ENCODE data around the gene SPDYE17. TPM values are rescaled to one million over a fixed set of nuclear protein-coding genes. Genes with fewer than 3 reads are reported as not detected.
"Not testable (repeated sequence)": the region's sequence is repeated elsewhere in the genome, so short reads cannot be mapped to it uniquely, and the experiment has no call there.

The SPDYE17 gene
- total and polyA plus RNA-seq, 2 of the 4 experiments (the other 2 are of a cell fraction): not detected

GRCh38 chr7:77063732-77064131 lies 31.6 kb upstream of the SPDYE17 start:
- CTCF ChIA-PET; ATAC-seq (ENCODE audit: low read depth): not testable (repeated sequence)

GRCh38 chr7:77062557-77062956 lies 30.4 kb upstream of the SPDYE17 start, which contains the start of gene SPDYE18:
SPDYE18 (minus strand) TSS chr7:77062558; CDS start chr7:77060512, 2,046 bp downstream.
- DNase-seq; H2AFZ ChIP-seq (replicated peaks; ENCODE audit: low read length, poor library complexity); H3K56ac ChIP-seq (ENCODE audit: extremely low read depth, insufficient read depth, low read length); H4K5ac ChIP-seq (ENCODE audit: low read depth, low read length); BruUV-seq (replicated peaks); H3K36me3 ChIP-seq (ENCODE audit: control insufficient read depth, insufficient read depth, low read length); H3K23ac ChIP-seq (ENCODE audit: low read depth, low read length); H2AK5ac ChIP-seq (ENCODE audit: low read depth, low read length); H3K4me2 ChIP-seq (ENCODE audit: low read depth, low read length); H3K79me1 ChIP-seq (ENCODE audit: low read depth in 1 of 2, low read length in 2 of 2); H3K4ac ChIP-seq (ENCODE audit: low read depth, low read length); H3K27ac ChIP-seq (ENCODE audit: insufficient read depth, low read length); H3K27me3 ChIP-seq (ENCODE audit: control insufficient read depth, insufficient read depth, low read length); H2BK120ac ChIP-seq (ENCODE audit: low read depth, low read length); H2BK5ac ChIP-seq (ENCODE audit: low read depth, low read length, poor library complexity, severe bottlenecking); H3K4me3 ChIP-seq (ENCODE audit: insufficient read depth, low read depth, low read length); H4K8ac ChIP-seq (ENCODE audit: low read depth in 2 of 2, low read length in 2 of 2); POLR2A ChIA-PET (ENCODE audit: unreplicated experiment); H3K14ac ChIP-seq (replicated peaks; ENCODE audit: low read depth, low read length); in situ Hi-C loops (cut with MboI; ENCODE audit: low sequenced_read_pairs); H3K18ac ChIP-seq (ENCODE audit: low read depth, low read length); H2BK20ac ChIP-seq (ENCODE audit: low read depth, low read length); dilution Hi-C loops (cut with HindIII; ENCODE audit: low sequenced_read_pairs, unreplicated experiment); H4K91ac ChIP-seq (ENCODE audit: insufficient read depth, low read depth, low read length); intact Hi-C loops (cut with micrococcal nuclease); CTCF ChIA-PET; H4K20me1 ChIP-seq (ENCODE audit: insufficient read depth, low read length); H2AK9ac ChIP-seq (replicated peaks; ENCODE audit: low read depth, low read length, poor library complexity); H3K9ac ChIP-seq (ENCODE audit: low read depth, low read length); ATAC-seq (ENCODE audit: low read depth); H3K4me1 ChIP-seq (ENCODE audit: control insufficient read depth, insufficient read depth, low read length); H2BK15ac ChIP-seq (ENCODE audit: low read depth, low read length); H3K9me3 ChIP-seq (ENCODE audit: control insufficient read depth, insufficient read depth, low read length); H3K9me1 ChIP-seq (ENCODE audit: insufficient read depth, low read length): not testable (repeated sequence)
- no CpG with 5 or more reads among the region's 4 CpGs for WGBS, 2 experiments (ENCODE audit: extremely low coverage in 2 of 2, insufficient read length in 1 of 2)

More at GRCh38 chr7:77063732-77064131, 31.6 kb upstream of the SPDYE17 start:
- H2BK20ac ChIP-seq (ENCODE audit: low read depth, low read length); H4K5ac ChIP-seq (ENCODE audit: low read depth, low read length); H3K4me3 ChIP-seq (ENCODE audit: insufficient read depth, low read depth, low read length); H2AFZ ChIP-seq (replicated peaks; ENCODE audit: low read length, poor library complexity); H3K56ac ChIP-seq (ENCODE audit: extremely low read depth, insufficient read depth, low read length); H4K20me1 ChIP-seq (ENCODE audit: insufficient read depth, low read length); H4K8ac ChIP-seq (ENCODE audit: low read depth in 2 of 2, low read length in 2 of 2); H3K4me1 ChIP-seq (ENCODE audit: control insufficient read depth, insufficient read depth, low read length); H3K14ac ChIP-seq (replicated peaks; ENCODE audit: low read depth, low read length); H2BK120ac ChIP-seq (ENCODE audit: low read depth, low read length); intact Hi-C loops (cut with micrococcal nuclease); DNase-seq; H2AK9ac ChIP-seq (replicated peaks; ENCODE audit: low read depth, low read length, poor library complexity); H3K27me3 ChIP-seq (ENCODE audit: control insufficient read depth, insufficient read depth, low read length); POLR2A ChIA-PET (ENCODE audit: unreplicated experiment); dilution Hi-C loops (cut with HindIII; ENCODE audit: low sequenced_read_pairs, unreplicated experiment); H3K36me3 ChIP-seq (ENCODE audit: control insufficient read depth, insufficient read depth, low read length); H2BK15ac ChIP-seq (ENCODE audit: low read depth, low read length); H3K4me2 ChIP-seq (ENCODE audit: low read depth, low read length); H3K27ac ChIP-seq (ENCODE audit: insufficient read depth, low read length); H3K4ac ChIP-seq (ENCODE audit: low read depth, low read length); H2BK5ac ChIP-seq (ENCODE audit: low read depth, low read length, poor library complexity, severe bottlenecking); H3K23ac ChIP-seq (ENCODE audit: low read depth, low read length); in situ Hi-C loops (cut with MboI; ENCODE audit: low sequenced_read_pairs); H2AK5ac ChIP-seq (ENCODE audit: low read depth, low read length); H4K91ac ChIP-seq (ENCODE audit: insufficient read depth, low read depth, low read length); H3K9ac ChIP-seq (ENCODE audit: low read depth, low read length); H3K18ac ChIP-seq (ENCODE audit: low read depth, low read length); H3K9me1 ChIP-seq (ENCODE audit: insufficient read depth, low read length); H3K9me3 ChIP-seq (ENCODE audit: control insufficient read depth, insufficient read depth, low read length); H3K79me1 ChIP-seq (ENCODE audit: low read depth in 1 of 2, low read length in 2 of 2): not testable (repeated sequence)
- WGBS, 2 experiments (ENCODE audit: extremely low coverage in 2 of 2, insufficient read length in 1 of 2): no CpG with 5 or more reads among the region's 4 CpGs
- BruUV-seq (replicated peaks): TSS peak; percentile 56

Measured in IMR-90 (cell line).